Activated CD4-positive, alpha-beta T cell treated with anti-CD3 and anti-CD28 coated beads, Interleukin-2, amount 10 ng/mL, durations not matched to agents 7 days and 5 days (primary cell): ENCODE data around the gene PTPRE. TPM values are rescaled to one million over a fixed set of nuclear protein-coding genes. Genes with fewer than 3 reads are reported as not detected.
A peak's percentile ranks its signal among the peaks of the same experiment; 100 is the strongest.

Source experiments
- CTCF ChIA-PET: fragments of 350-600 bp; sonication (Branson Sonifier 250); formaldehyde crosslinking; loops from one replicate; lab custom pipeline; 2021; ENCODE audit warnings: antibody characterized with exemption; lab: Charles Lee
- POLR2A ChIA-PET: fragments of 350-600 bp; sonication (Branson Sonifier 250); formaldehyde crosslinking; loops from one replicate; lab custom pipeline; 2021; ENCODE audit warnings: antibody characterized with exemption; lab: Charles Lee
- DNase-seq: peaks from one replicate; pipeline ENCODE4 v3.0.0-alpha.2; 2020
- H3K27ac Mint-ChIP-seq: one replicate; pipeline ENCODE4 v1.8.0; 2021; ENCODE audit warnings: mild to moderate bottlenecking, moderate library complexity, mixed read lengths
- H3K27me3 Mint-ChIP-seq: one replicate; pipeline ENCODE4 v1.8.0; 2021; ENCODE audit warnings: mixed read lengths
- H3K36me3 Mint-ChIP-seq: one replicate; pipeline ENCODE4 v1.8.0; 2021; ENCODE audit warnings: low read depth, mixed read lengths
- H3K4me1 Mint-ChIP-seq: one replicate; pipeline ENCODE4 v1.8.0; 2021; ENCODE audit warnings: mixed read lengths
- H3K4me3 Mint-ChIP-seq: one replicate; pipeline ENCODE4 v1.8.0; 2021; ENCODE audit warnings: mild to moderate bottlenecking, moderate library complexity, mixed read lengths
- H3K9me3 Mint-ChIP-seq: one replicate; pipeline ENCODE4 v1.8.0; 2021; ENCODE audit warnings: mixed read lengths
- total RNA-seq, 2 experiments: library from RNA; stranded (reverse); gene quantifications; one replicate each; pipeline ENCODE4 v1.2.3, GENCODE V29; 2021

The PTPRE gene
- total RNA-seq, 2 experiments from 2014 or later = 24.1 to 25.6 TPM

GRCh38 chr10:127874671-127875448, 32.0 kb upstream of the PTPRE start:
- CTCF ChIA-PET = interaction anchor here (0.8 kb wide), 1 partner anchor 199 kb away, joined by 3 read pairs; no protein-coding TSS in a partner anchor
- no peaks in the 10 kb centered on the region for H3K9me3 Mint-ChIP-seq
- POLR2A ChIA-PET = no interaction called here

GRCh38 chr10:127875449-127875765, 31.5 kb upstream of the PTPRE start:
- no peak for DNase-seq
- no peaks in the 10 kb centered on the region for H3K9me3 Mint-ChIP-seq
- POLR2A ChIA-PET = no interaction called here
- H3K4me3 Mint-ChIP-seq = no peak overlapping the region
- no peak overlapping the region for H3K27ac Mint-ChIP-seq
- CTCF ChIA-PET = no interaction called here
- H3K27me3 Mint-ChIP-seq = peaks cover 11% of the 10 kb centered on the region
- peaks cover 25% of the 10 kb centered on the region for H3K4me1 Mint-ChIP-seq
- H3K36me3 Mint-ChIP-seq = no peaks in the 10 kb centered on the region

More at GRCh38 chr10:127874671-127875448, 32.0 kb upstream of the PTPRE start:
- no peak for DNase-seq
- no peak overlapping the region for H3K27ac Mint-ChIP-seq
- H3K36me3 Mint-ChIP-seq = no peaks in the 10 kb centered on the region
- peaks cover 12% of the 10 kb centered on the region for H3K27me3 Mint-ChIP-seq
- H3K4me1 Mint-ChIP-seq = peaks cover 20% of the 10 kb centered on the region
- no peak overlapping the region for H3K4me3 Mint-ChIP-seq

GRCh38 chr10:127875916-127876315, 31.0 kb upstream of the PTPRE start:
- H3K27ac Mint-ChIP-seq = no peak overlapping the region
- H3K4me1 Mint-ChIP-seq = peaks cover 30% of the 10 kb centered on the region
- H3K36me3 Mint-ChIP-seq = no peaks in the 10 kb centered on the region
- ChIA-PET CTCF (no interaction called here), POLR2A (no interaction called here)
- no peaks in the 10 kb centered on the region for H3K9me3 Mint-ChIP-seq
- no peak overlapping the region for H3K4me3 Mint-ChIP-seq
- DNase-seq = no peak
- H3K27me3 Mint-ChIP-seq = peaks cover 9% of the 10 kb centered on the region

- peaks cover 3% of the 10 kb centered on the region for H3K27me3 Mint-ChIP-seq
- CTCF ChIA-PET = no interaction called here
Observed at GRCh38 chr10:127877116-127877515, 29.8 kb upstream of the PTPRE start.

GRCh38 chr10:127877699-127878098, 29.2 kb upstream of the PTPRE start:
- Mint-ChIP-seq H3K27me3 (peaks cover 1% of the 10 kb centered on the region), H3K36me3 (no peaks in the 10 kb centered on the region), H3K4me1 (peaks cover 36% of the 10 kb centered on the region), H3K27ac (no peak overlapping the region), H3K9me3 (no peaks in the 10 kb centered on the region), H3K4me3 (no peak overlapping the region)
- CTCF ChIA-PET = no interaction called here
- POLR2A ChIA-PET = no interaction called here
- no peak for DNase-seq

More at GRCh38 chr10:127877116-127877515, 29.8 kb upstream of the PTPRE start:
- no peaks in the 10 kb centered on the region for H3K36me3 Mint-ChIP-seq
- POLR2A ChIA-PET = no interaction called here
- H3K4me3 Mint-ChIP-seq = no peak overlapping the region
- no peak for DNase-seq
- peaks cover 34% of the 10 kb centered on the region for H3K4me1 Mint-ChIP-seq
- no peak overlapping the region for H3K27ac Mint-ChIP-seq
- H3K9me3 Mint-ChIP-seq = no peaks in the 10 kb centered on the region

DNA sequence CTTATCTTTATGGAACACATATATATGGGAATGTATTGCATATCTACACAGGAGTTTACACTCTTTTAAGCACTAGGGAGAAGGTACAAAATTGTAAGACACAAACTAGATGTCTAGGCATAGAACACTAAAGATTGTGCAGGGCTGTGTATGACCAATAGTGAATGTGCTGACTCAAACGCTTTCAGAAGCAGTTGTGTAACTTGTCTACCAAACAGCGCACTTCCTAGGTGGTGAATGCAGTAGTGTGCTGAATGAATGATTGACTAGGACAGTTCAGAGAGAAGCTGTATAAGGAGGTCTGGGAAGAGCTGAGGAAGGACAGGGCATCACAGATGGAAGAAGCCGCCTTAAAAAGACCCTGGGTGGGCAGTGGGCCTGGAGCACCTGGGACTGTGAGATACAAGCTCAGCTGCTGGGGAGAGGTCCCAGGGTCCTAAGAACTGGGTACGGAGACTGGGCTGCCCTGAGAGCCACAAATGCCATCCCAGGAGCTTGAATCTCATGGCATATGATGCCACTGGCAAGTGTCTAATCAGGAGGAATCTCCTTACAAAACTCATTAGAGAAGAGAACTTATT, 28.3 kb upstream of the PTPRE start:
- Mint-ChIP-seq H3K36me3 (no peaks in the 10 kb centered on the region), H3K27ac (no peak overlapping the region), H3K4me3 (no peak overlapping the region), H3K9me3 (no peaks in the 10 kb centered on the region), H3K4me1 (peaks cover 36% of the 10 kb centered on the region), H3K27me3 (no peaks in the 10 kb centered on the region)
- POLR2A ChIA-PET = no interaction called here
- CTCF ChIA-PET = interaction anchor here (1.4 kb wide), 1 partner anchor 9 kb away, joined by 4 read pairs; no protein-coding TSS in a partner anchor
- no peak for DNase-seq

DNA sequence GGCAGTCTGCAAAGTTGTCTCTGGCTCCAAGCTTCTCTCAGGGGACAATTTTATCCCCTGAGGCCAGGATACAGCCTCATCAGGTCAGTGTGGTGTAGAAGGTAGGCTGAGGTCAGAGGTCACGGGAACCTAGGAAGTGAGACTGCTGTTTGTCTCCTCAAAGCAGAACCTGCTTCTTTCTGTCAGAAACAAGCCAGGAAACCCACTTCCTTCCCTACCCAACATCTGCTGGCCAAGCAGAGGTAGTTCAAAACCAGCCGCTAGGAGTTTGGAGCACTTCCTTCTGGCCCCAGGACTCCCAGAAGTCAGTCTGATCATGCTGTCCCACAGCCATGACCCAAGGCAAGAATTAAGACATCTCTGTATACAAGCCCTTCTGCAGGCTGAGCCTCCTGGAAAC, 26.3 kb upstream of the PTPRE start:
- ChIA-PET POLR2A (no interaction called here), CTCF (interaction anchor here (0.9 to 1.5 kb wide), 2 partner anchors 18 to 26 kb away, joined by 3 read pairs; no protein-coding TSS in a partner anchor)
- H3K27ac Mint-ChIP-seq = peak overlapping the region; percentile 77
- H3K36me3 Mint-ChIP-seq = no peaks in the 10 kb centered on the region
- no peaks in the 10 kb centered on the region for H3K9me3 Mint-ChIP-seq
- H3K27me3 Mint-ChIP-seq = no peaks in the 10 kb centered on the region
- no peak for DNase-seq
- peaks cover 36% of the 10 kb centered on the region for H3K4me1 Mint-ChIP-seq
- no peak overlapping the region for H3K4me3 Mint-ChIP-seq

GRCh38 chr10:127881262-127881661, 25.6 kb upstream of the PTPRE start:
- no peak overlapping the region for H3K27ac Mint-ChIP-seq
- no peak for DNase-seq
- CTCF ChIA-PET = no interaction called here
- no peaks in the 10 kb centered on the region for H3K27me3 Mint-ChIP-seq
- POLR2A ChIA-PET = no interaction called here
- peaks cover 36% of the 10 kb centered on the region for H3K4me1 Mint-ChIP-seq
- no peak overlapping the region for H3K4me3 Mint-ChIP-seq
- no peaks in the 10 kb centered on the region for H3K9me3 Mint-ChIP-seq
- no peaks in the 10 kb centered on the region for H3K36me3 Mint-ChIP-seq

DNA sequence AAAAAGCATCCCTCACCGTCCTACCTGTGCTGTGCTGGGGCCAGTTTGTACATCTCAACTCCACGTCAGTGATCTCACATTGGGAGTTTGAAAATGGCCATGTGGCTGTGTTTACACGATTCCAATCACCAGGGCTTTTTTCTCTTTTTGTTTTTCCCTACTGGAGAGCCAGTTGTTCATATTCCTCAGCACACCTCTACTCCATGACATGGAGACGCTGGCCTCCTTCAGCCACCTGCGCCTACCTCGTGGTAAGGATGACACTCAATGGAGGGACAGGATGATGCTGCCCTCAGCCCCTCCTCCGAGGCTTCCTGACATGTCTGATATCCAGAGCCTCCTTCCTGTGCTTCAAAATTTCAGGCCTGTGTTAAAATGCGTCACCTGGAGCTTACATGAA, 24.5 kb upstream of the PTPRE start:
- no peak overlapping the region for H3K4me3 Mint-ChIP-seq
- no peaks in the 10 kb centered on the region for H3K9me3 Mint-ChIP-seq
- DNase-seq = no peak
- ChIA-PET POLR2A (no interaction called here), CTCF (no interaction called here)
- H3K27me3 Mint-ChIP-seq = no peaks in the 10 kb centered on the region
- no peak overlapping the region for H3K27ac Mint-ChIP-seq
- H3K36me3 Mint-ChIP-seq = no peaks in the 10 kb centered on the region
- H3K4me1 Mint-ChIP-seq = peaks cover 32% of the 10 kb centered on the region

GRCh38 chr10:127882801-127883459, 24.0 kb upstream of the PTPRE start:
- no peak for DNase-seq
- no peaks in the 10 kb centered on the region for H3K9me3 Mint-ChIP-seq
- CTCF ChIA-PET = interaction anchor here (1.5 kb wide), 1 partner anchor 16 kb away, joined by 5 read pairs; no protein-coding TSS in a partner anchor
- H3K27ac Mint-ChIP-seq = no peak overlapping the region
- POLR2A ChIA-PET = no interaction called here
- H3K4me3 Mint-ChIP-seq = no peak overlapping the region
- H3K4me1 Mint-ChIP-seq = peaks cover 29% of the 10 kb centered on the region
- no peaks in the 10 kb centered on the region for H3K36me3 Mint-ChIP-seq
- no peaks in the 10 kb centered on the region for H3K27me3 Mint-ChIP-seq

DNA sequence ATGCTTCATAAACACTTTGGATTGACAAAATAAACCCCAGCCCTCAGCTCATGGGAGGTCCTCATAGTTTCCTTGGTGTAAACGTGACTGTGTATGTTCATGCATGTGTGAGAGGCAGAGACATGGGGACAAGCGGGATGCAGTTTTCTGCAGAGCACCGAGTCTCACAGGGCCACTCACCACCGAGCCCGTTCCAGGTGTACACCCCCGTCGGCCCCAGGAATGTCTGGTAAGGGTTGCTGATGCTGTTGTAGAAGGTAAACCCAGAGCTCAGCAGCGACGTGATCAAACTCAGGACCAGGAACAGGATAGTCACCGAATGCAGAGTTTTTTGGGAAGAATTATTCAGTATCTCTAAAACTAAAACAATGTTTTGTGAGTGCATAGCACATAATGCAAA, 23.4 kb upstream of the PTPRE start:
- no peaks in the 10 kb centered on the region for H3K36me3 Mint-ChIP-seq
- no peak for DNase-seq
- no peaks in the 10 kb centered on the region for H3K27me3 Mint-ChIP-seq
- H3K27ac Mint-ChIP-seq = no peak overlapping the region
- peaks cover 26% of the 10 kb centered on the region for H3K4me1 Mint-ChIP-seq
- no peaks in the 10 kb centered on the region for H3K9me3 Mint-ChIP-seq
- ChIA-PET CTCF (interaction anchor here (1.5 kb wide), 1 partner anchor 16 kb away, joined by 5 read pairs; no protein-coding TSS in a partner anchor), POLR2A (no interaction called here)
- H3K4me3 Mint-ChIP-seq = no peak overlapping the region

GRCh38 chr10:127884501-127884900, 22.4 kb upstream of the PTPRE start:
- CTCF ChIA-PET = interaction anchor here (1.5 kb wide), 1 partner anchor 15 kb away, joined by 5 read pairs; no protein-coding TSS in a partner anchor
- POLR2A ChIA-PET = no interaction called here
- Mint-ChIP-seq H3K4me1 (peaks cover 21% of the 10 kb centered on the region), H3K36me3 (no peaks in the 10 kb centered on the region), H3K9me3 (no peaks in the 10 kb centered on the region), H3K27me3 (no peaks in the 10 kb centered on the region), H3K4me3 (no peak overlapping the region), H3K27ac (no peak overlapping the region)
- DNase-seq = no peak
